NAMALWA (cell line): ENCODE data around the gene IL4.
"Not testable (repeated sequence)": the region's sequence is repeated elsewhere in the genome, so short reads cannot be mapped to it uniquely, and the experiment has no call there.

Experiments used
- DNase-seq: peaks from one replicate; pipeline ENCODE4 v3.0.0-alpha.2; 2015; ENCODE audit warnings: low spot score

The IL4 gene

GRCh38 chr5:132673939-132674630, at the start of gene IL4:
Gene IL4, plus strand, starts transcription at chr5:132673989. Its CDS starts 62 bp downstream, at chr5:132674051.
- no peak for DNase-seq

DNA sequence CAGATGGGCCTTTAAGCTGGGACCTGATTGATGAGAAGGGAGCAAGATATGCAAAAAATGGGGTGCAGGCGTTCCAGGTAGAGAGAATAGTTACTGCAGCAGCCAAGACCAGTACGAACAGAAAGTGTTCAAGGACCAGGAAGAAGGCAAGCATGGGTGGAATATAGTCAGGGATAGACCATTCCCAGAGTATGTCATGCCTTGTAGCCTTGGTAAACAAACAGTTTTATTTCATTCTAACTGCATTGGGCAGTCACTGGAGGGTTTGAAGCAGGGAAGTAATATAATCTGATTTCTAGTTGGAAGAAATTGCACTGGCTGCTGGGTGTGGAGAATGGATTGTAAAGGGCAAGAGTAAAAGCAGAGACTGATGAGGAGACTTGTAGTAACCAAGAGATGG, 46.3 kb upstream of the IL4 start:
- DNase-seq, result no peak

GRCh38 chr5:132628814-132629213, 45.0 kb upstream of the IL4 start:
- DNase-seq, result no peak

DNA sequence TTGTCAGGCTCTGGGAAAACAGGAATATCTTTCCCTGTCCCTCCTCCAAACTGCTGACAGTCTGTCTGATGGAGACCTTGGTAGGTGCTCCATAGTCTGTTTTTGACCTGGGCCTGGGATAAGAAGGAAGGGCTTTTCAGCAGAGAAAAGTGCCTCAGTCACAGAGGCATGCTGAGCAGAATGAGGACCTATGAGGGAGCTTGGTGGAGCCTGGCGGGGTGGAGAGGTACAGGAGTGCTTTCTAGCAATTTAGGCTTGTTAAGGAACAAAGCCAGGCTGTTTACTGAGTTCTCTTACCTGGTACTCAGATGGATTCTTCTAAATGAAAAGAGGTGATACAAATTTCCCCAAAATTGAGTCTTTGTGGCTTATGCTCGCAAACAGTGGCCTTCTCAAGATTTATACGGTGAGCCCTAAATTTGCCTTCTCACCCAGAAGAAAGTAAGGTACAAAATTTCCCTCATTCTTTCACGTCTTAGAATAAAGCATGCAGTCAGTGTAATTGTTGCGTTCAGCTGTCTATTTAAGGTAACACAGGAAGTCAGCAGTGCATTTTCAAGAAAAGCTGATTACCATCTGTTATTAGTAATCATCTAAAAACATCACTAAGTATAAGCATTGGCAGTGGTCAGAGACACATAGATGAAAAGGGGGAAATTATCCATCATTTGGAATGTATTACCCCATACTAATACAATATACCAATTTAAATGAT, 44.4 kb upstream of the IL4 start:
- no peak for DNase-seq

DNA sequence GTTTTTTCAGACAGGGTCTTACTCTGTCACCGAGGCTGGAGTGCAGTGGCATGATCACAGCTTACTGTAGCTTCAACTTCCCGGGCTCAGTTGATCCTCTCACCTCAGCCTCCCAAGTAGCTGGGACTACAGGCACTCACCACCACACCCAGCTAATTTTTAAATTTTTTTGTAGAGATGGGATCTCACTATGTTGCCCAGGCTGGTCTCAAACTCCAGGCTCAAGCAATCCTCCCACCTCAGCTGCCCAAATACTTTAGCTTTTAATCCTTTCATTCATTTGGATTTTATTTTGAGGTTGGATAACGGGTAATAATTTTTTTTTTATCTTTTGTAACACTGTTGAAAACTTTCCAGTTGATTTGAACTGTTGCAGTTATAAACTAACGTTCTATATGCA, 40.2 kb upstream of the IL4 start:
- DNase-seq, result not testable (repeated sequence)

DNA sequence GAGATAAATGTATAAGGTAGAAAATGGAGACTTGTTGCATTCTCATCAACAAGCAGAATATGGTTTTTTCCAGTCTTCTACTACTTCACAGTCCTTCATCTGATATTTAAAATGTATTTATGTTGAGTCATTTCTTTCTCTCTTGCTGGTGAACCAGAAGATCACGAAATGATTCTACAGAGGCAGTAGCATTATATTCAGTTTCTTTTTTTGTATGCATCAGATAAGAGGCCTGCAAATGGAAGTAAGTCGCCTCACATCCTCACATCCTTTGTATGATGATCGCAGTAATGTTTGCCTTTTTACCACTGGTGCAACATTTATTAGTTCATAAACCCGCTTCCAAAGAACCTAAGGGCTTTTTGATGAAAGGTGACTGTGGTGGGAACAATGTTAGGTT, 37.9 kb upstream of the IL4 start:
- no peak for DNase-seq

DNA sequence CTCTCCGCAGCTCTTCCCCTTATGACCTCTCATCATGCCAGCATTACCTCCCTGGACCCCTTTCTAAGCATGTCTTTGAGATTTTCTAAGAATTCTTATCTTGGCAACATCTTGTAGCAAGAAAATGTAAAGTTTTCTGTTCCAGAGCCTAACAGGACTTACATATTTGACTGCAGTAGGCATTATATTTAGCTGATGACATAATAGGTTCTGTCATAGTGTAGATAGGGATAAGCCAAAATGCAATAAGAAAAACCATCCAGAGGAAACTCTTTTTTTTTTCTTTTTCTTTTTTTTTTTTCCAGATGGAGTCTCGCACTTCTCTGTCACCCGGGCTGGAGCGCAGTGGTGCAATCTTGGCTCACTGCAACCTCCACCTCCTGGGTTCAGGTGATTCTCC, 36.5 kb upstream of the IL4 start:
- DNase-seq, result no peak

DNA sequence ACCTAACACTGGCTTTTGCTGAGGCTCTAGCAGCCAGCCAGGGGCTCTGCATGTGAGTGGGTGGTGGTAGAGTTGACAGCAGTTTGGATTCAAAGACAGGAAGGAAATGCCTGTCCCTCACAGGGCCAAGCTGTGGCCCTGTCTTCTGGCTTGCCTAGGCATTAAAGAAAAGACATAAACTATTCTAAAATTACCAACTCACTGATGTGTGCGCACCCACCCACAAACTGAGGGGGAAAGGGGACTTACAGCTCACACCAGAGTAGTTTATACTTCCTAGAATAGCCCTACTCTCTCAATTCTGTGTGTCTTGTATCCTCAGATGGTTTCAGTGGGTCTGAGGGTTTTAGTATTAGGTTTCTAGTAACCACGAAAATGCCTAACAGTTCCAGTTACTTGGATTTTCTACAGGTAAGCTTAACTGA, 34.1 kb upstream of the IL4 start:
- no peak for DNase-seq

- DNase-seq, result no peak
These were observed 33.2 kb upstream of the IL4 start for GRCh38 chr5:132640613-132641012.

DNA sequence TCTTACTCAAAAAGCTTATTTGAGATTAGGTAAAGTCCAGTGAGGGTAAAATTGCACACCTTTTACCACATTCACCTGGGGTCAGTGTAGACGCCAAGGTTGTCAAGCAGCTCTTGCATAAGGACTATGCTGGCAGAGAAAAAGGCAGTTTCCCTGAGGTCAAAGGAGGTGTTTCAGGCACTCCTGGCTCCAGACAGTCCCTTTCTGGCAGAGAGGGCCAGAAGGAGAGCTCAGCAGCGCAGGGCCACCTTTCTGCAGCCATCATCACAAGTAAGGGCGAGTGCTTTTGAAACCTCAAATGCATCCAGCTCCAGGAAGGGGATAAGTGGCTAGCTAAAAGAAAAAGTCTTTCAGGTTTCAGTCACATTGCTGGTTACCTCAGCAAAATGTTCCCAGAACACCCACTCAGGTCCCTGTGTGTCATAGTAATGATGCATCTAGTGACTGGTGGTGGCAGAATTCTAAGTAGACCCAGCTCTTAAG, 32.5 kb upstream of the IL4 start:
- DNase-seq, result no peak

DNA sequence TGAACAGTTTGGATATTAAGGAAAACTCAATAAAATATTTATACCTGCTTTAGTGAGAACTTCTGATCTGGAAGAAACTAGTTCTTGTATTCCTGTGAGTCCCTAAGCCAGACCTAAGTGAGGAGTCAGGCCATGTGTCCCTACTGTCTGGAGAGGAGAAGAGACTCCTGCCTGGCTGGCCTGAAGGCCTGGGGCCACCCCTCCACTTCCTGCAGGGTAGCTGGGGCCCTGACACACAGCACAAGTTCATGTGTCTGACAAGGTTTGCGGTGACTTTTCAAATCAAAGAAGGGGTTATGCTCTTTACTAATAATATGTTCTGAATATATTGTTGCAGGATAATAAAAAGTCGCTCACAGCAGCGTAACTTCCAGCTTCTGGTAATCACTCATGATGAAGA, 31.9 kb upstream of the IL4 start:
- DNase-seq, result no peak

- no peak for DNase-seq
These were observed 29.6 kb upstream of the IL4 start for GRCh38 chr5:132644177-132644576.

- no peak for DNase-seq
These were observed 27.1 kb upstream of the IL4 start for GRCh38 chr5:132646583-132647266.

DNA sequence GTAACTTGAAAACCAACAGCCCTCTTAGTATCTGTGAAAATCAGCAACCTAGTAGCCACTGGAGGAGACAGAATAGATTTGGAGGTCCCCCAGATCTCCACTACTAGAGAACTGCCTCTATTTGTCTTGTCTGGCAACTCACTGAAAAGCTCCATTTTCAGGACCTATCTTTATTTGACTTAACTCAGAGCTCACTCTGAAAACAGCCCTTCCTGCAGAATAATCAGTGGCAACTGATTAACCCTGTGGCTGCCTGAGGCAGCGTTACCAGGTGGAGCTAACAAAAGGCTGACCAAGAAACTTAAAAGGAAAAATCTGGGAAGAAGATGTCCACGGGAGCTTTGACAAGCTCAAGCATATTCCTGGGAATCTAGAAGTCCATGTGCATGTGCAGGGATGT, 26.3 kb upstream of the IL4 start:
- no peak for DNase-seq

- no peak for DNase-seq
These were observed 25.4 kb upstream of the IL4 start for GRCh38 chr5:132648355-132648754.

GRCh38 chr5:132651838-132652469, 21.8 kb upstream of the IL4 start:
- DNase-seq, result no peak

DNA sequence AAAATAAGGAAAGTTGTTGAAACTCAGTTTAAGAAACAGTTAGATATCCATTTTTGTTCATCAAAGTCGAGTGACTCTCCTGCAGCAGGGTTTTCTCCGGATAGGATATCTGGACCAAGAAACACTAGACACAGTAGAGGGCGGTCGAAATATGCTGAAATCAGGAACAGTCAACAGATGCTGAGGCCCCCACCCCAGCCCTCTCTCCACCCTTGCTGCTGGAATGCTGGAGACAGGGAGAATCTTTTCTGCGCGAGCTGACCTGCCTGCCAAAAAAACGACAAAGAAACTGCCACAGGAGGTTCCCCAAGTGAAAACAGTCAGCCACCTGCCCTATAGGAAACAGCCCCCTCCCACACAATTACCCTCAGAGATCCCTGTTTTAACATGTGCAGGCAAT, 20.1 kb upstream of the IL4 start:
- DNase-seq, result no peak

GRCh38 chr5:132655821-132656773, 17.7 kb upstream of the IL4 start:
- no peak for DNase-seq

DNA sequence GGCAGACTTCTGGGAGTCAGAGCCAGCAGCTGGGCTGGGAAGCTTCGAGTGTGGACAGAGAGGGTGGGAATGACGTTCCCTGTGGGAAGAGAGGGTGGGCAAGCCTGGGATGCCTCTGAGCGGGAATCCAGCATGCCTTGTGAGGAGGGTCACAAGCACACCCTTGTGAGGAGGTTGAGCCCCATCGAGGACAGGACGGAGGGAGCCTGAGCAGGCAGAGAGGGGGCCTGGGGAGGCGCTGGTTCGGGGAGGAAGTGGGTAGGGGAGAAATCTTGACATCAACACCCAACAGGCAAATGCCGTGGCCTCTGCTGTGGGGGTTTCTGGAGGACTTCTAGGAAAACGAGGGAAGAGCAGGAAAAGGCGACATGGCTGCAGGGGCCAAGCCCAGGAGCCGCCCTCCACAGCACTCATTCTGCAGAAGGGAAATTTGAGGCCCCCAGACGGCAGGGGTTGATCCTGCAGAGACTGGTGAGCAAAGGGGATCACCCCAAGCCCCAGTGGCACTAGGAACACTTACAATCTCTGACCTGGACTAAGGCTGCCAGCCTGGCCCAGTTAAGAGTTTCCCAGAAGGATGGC, 16.9 kb upstream of the IL4 start:
- no peak for DNase-seq

- no peak for DNase-seq
These were observed 16.0 kb upstream of the IL4 start, which contains the start of gene IL13 for GRCh38 chr5:132657676-132658380. Gene IL13, plus strand, starts transcription at chr5:132658173. Its CDS starts 14 bp downstream, at chr5:132658187.
